Stomach (tissue), 9 donors: ENCODE measurements around the gene CHST11. TPM values are rescaled to one million over a fixed set of nuclear protein-coding genes. Genes with fewer than 3 reads are reported as not detected.

Experiments
- DNase-seq, 2 donors: peaks; one replicate each; pipeline versions ENCODE4 v3.0.0 to v3.0.0-alpha.2; 2013 to 2019
- H3K27ac ChIP-seq, 5 donors: fragments of 200-600 bp in 4 of 5; sonication (generic) in 4 of 5; one replicate each; pipeline ENCODE4 v1.5.1; 2013 to 2019; ENCODE audit warnings: mild to moderate bottlenecking in 1 of 5, moderate library complexity in 1 of 5
- H3K27me3 ChIP-seq, 3 donors: fragments of 200-600 bp; sonication (generic); one replicate each; pipeline ENCODE4 v1.5.1; 2017 to 2019; ENCODE audit warnings: mixed run types in 1 of 3
- H3K36me3 ChIP-seq, 4 donors: fragments of 200-600 bp; sonication (generic); 1 replicate in 3 of 4; 2 replicates in 1 of 4; pipeline ENCODE4 v1.5.1; 2016 to 2019
- H3K4me1 ChIP-seq, 4 donors: fragments of 200-600 bp; sonication (generic); one replicate each; pipeline ENCODE4 v1.5.1; 2016 to 2019
- H3K4me3 ChIP-seq, 4 donors: fragments of 200-600 bp; sonication (generic) in 3 of 4; one replicate each; pipeline ENCODE4 v1.5.1; 2016 to 2019; ENCODE audit warnings: mild to moderate bottlenecking in 1 of 4
- H3K9me3 ChIP-seq, 4 donors: fragments of 200-600 bp; sonication (generic); one replicate each; pipeline ENCODE4 v1.5.1; 2016 to 2019
- EP300 ChIP-seq: sonication (generic); formaldehyde crosslinking; IDR thresholded peaks from one replicate; pipeline ENCODE4 v1.6.1; 2017; ENCODE audit warnings: antibody characterized with exemption
- POLR2A ChIP-seq, 4 donors: fragments of 450-650 bp; IDR thresholded peaks; one replicate each; pipeline ENCODE4 v1.6.1; 2016; ENCODE audit warnings: antibody characterized with exemption in 4 of 4, control low read depth in 2 of 4, mild to moderate bottlenecking in 1 of 4, moderate library complexity in 1 of 4
- POLR2AphosphoS5 ChIP-seq, 3 donors: sonication (generic); formaldehyde crosslinking; IDR thresholded peaks; one replicate each; pipeline ENCODE4 v1.6.1; 2016; ENCODE audit warnings: antibody characterized with exemption in 3 of 3
- whole genome bisulfite sequencing, 5 donors: extraction: QIAGEN DNeasy Blood & Tissue Kit in 3 of 5; methylation state at CpG; one replicate each; pipeline versions ENCODE4 v1.1.5 to v1.1.7; 2013 to 2018; 5-methylcytosine and 5-hydroxymethylcytosine counted together
- intact Hi-C: fragments of 100-400 bp; cut with DNase I; formaldehyde crosslinking; loops from one replicate; pipeline ENCODE4 v1.15.1; 2023; ENCODE audit warnings: low total_unique reads
- polyA plus RNA-seq, 3 donors: library from polyadenylated mRNA; stranded (reverse); fragments of 200-250 nt; gene quantifications; one replicate each; pipeline ENCODE4 v1.2.3, GENCODE V29; 2013
- total RNA-seq, 5 donors: library from RNA; depleted of rRNA; stranded (reverse); fragments of >200 nt; gene quantifications; one replicate each; pipeline versions ENCODE4 v1.1.0 to v1.2.3, GENCODE V29; 2014 to 2016
- TF ChIP-seq, protein P1 (sequence below), 7 experiments: fragments of 450-650 bp in 4 of 7; fragments of 200-600 bp in 3 of 7; sonication (generic) in 3 of 7; IDR thresholded peaks; one replicate each; pipeline ENCODE4 v1.5.1; 2016 to 2019; ENCODE audit warnings: antibody characterized with exemption in 7 of 7, control low read depth in 2 of 7, mild to moderate bottlenecking in 1 of 7
- donor health status: healthy with polysubstance abuse.
- donor health status: Bipolar disorder and iron deficiency.
- donor health status: healthy.

CHST11 gene
- total and polyA plus RNA-seq, 8 donors: 2.3 to 192 (median 18.6) TPM

DNA sequence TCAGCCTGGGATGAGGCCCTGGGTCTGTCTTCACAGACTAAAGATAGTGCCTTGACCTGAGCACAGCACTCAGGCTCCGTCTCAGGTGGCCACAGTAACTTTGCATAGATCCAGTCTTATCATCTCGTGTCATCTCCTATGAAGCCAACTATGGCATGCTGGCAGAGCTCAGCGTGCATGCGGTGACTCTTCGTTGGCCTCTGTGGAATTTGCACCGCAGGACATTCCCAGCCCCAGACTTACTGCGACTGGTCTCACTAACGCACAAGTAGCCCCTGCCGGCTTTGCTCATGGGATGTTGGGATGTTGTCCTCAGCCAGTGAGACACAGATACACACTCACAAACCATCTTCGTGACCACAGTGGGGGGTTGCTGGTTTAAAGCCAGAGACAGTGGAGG is 199.6 kb downstream of the CHST11 start:
- Histone ChIP-seq H3K27ac (no peak overlapping the region), H3K4me3 (no peak overlapping the region), H3K27me3 (no peaks in the 10 kb centered on the region), H3K4me1 (peaks cover 0 to 21% (median 6%) of the 10 kb centered on the region in 4 donors), H3K36me3 (no peaks in the 10 kb centered on the region), H3K9me3 (no peaks in the 10 kb centered on the region)
- no peak for DNase-seq
- TF ChIP-seq POLR2AphosphoS5 (IDR thresholded peaks at IDR 0.05) (no peak), EP300 (no peak), POLR2A (IDR thresholded peaks at IDR 0.05) (no peak)
- TF ChIP-seq, protein P1, sequence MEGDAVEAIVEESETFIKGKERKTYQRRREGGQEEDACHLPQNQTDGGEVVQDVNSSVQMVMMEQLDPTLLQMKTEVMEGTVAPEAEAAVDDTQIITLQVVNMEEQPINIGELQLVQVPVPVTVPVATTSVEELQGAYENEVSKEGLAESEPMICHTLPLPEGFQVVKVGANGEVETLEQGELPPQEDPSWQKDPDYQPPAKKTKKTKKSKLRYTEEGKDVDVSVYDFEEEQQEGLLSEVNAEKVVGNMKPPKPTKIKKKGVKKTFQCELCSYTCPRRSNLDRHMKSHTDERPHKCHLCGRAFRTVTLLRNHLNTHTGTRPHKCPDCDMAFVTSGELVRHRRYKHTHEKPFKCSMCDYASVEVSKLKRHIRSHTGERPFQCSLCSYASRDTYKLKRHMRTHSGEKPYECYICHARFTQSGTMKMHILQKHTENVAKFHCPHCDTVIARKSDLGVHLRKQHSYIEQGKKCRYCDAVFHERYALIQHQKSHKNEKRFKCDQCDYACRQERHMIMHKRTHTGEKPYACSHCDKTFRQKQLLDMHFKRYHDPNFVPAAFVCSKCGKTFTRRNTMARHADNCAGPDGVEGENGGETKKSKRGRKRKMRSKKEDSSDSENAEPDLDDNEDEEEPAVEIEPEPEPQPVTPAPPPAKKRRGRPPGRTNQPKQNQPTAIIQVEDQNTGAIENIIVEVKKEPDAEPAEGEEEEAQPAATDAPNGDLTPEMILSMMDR (IDR thresholded peaks at IDR 0.05): no peak
- 91 to 95% (median 92%) methylated on average over 10 of the region's 10 CpGs for WGBS, 5 donors
- intact Hi-C loops: no loop called here

DNA sequence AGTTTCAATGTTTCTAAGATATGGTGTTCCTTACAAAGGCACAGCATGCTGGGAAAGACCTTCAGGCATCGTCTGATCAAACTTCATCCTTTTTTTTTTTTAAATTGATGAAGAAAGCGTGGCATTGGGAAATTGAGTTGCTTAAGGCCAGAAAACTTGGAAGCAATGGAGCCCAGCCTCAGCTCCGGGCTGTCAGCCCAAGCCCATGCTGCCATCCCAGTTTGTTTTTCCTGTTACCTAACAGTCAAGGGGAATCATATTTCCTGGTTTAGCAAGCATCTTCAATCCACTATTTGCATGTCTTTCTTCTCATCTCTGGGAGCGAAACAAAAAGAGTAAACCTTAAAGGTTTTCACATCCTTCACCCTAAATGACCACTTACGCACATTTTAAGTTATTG is 200.2 kb downstream of the CHST11 start:
- intact Hi-C loops: no loop called here

DNA sequence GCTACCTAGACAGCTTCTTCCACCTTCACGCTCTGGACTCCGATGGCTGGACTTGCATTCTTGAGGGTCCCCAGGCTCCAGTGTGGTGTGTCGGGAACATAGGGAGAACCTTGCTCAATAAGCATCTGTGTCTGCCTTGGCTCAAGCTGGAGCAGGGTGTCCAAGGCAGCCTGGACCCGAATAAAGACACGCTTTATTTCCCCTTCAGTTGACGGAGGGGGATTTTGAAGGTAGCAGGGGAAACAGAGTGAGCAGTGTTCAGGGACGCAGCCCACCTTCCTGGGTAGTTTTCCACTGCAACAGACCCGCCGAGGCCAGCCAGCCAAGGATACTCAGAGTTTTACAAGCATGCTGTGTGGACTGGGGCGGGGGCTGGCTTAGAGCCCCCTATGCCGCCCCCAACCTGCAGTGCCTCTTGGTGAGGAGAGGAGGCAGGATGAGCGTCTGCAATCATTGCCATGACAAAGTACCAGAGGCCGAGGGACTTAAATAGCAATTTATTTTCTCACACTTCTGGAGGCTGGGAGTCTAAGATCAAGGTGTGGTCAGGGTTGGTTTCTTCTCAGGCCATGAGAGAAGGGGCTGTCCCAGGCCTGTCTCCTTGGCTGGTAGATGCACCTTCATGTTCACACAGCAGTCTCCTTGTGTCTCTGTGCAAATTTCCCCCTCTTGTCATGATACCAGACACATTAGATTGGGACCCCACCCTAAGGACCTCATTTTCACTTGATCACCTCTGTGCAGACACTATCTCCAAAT is 201.2 kb downstream of the CHST11 start:
- 89 to 94% (median 93%) methylated on average over 12 to 13 of the region's 13 CpGs for WGBS, 5 donors
- no peak for TF ChIP-seq EP300
- no peak for TF ChIP-seq POLR2A (IDR thresholded peaks at IDR 0.05)
- TF ChIP-seq POLR2AphosphoS5 (IDR thresholded peaks at IDR 0.05): no peak
- TF ChIP-seq, protein P1 (IDR thresholded peaks at IDR 0.05): no peak
- no peak for DNase-seq
- Histone ChIP-seq H3K27me3 (no peaks in the 10 kb centered on the region), H3K9me3 (no peaks in the 10 kb centered on the region), H3K4me3 (no peak overlapping the region), H3K4me1 (peaks cover 0 to 27% (median 13%) of the 10 kb centered on the region in 4 donors), H3K27ac (no peak overlapping the region), H3K36me3 (no peaks in the 10 kb centered on the region)
- intact Hi-C loops: no loop called here

More for the DNA sequence above, 200.2 kb downstream of the CHST11 start:
- Histone ChIP-seq H3K36me3 (no peaks in the 10 kb centered on the region), H3K27ac (no peak overlapping the region), H3K9me3 (no peaks in the 10 kb centered on the region), H3K4me3 (no peak overlapping the region), H3K4me1 (peaks cover 0 to 21% (median 8%) of the 10 kb centered on the region in 4 donors), H3K27me3 (no peaks in the 10 kb centered on the region)
- no peak for DNase-seq
- 70 to 89% (median 81%) methylated on average over 5 of the region's 5 CpGs for WGBS, 5 donors
- TF ChIP-seq, protein P1 (IDR thresholded peaks at IDR 0.05): no peak
- peak in 1 of 3 donors; percentile 24 for TF ChIP-seq POLR2AphosphoS5 (IDR thresholded peaks at IDR 0.05)

DNA sequence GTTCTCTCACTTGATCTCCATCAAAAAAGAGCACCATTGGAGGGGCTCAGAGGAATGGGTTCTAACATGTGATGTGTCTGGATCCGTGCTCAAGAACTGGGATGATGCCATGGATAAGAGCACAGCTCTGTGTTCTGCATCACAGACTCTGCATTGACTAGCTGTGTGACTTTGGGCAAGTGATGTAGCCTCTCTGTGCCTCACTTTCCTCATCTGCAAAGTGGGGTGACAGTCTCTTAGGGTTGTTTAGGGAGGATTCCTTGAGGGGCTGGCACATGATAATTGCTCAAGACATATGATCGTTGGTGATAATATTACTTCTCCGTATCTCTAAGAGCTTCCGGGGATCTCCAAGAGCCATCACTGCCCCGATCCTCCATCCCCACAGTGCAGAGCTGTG is 202.3 kb downstream of the CHST11 start:
- 94 to 97% (median 96%) methylated on average over 5 of the region's 5 CpGs for WGBS, 5 donors
- DNase-seq: no peak
- no peak for TF ChIP-seq POLR2A (IDR thresholded peaks at IDR 0.05)
- no peak for TF ChIP-seq POLR2AphosphoS5 (IDR thresholded peaks at IDR 0.05)
- TF ChIP-seq, protein P1 (IDR thresholded peaks at IDR 0.05): no peak
- no peak for TF ChIP-seq EP300
- H3K36me3 ChIP-seq: no peaks in the 10 kb centered on the region
- H3K4me1 ChIP-seq: peaks cover 0 to 37% (median 14%) of the 10 kb centered on the region in 4 donors
- H3K4me3 ChIP-seq: no peak overlapping the region
- H3K9me3 ChIP-seq: no peaks in the 10 kb centered on the region
- intact Hi-C loops: no loop called here
- no peaks in the 10 kb centered on the region for H3K27me3 ChIP-seq
- no peak overlapping the region for H3K27ac ChIP-seq
